Transverse colon (tissue), 3 donors: ENCODE measurements around the gene ZNF841.

Source experiments
- CTCF ChIP-seq, 5 experiments: fragments of 200-600 bp in 3 of 5; fragments of 450-650 bp in 2 of 5; sonication (generic) in 3 of 5; IDR thresholded peaks; 1 replicate in 2 of 5; 2 replicates in 3 of 5; pipeline ENCODE4 v1.5.1; 2016 to 2017; ENCODE audit warnings: antibody characterized with exemption in 5 of 5, inconsistent platforms in 3 of 5, mild to moderate bottlenecking in 2 of 5, moderate library complexity in 1 of 5
- POLR2A ChIP-seq: fragments of 450-650 bp; IDR thresholded peaks from one replicate; pipeline ENCODE4 v1.6.1; 2016; ENCODE audit warnings: antibody characterized with exemption, mild to moderate bottlenecking, moderate library complexity

- TF ChIP-seq CTCF (IDR thresholded peaks at IDR 0.05): no peak
- no peak for TF ChIP-seq POLR2A
Observed at GRCh38 chr19:52028780-52029123, 66.8 kb downstream of the ZNF841 start.
